HG03095 (cell line): ENCODE measurements around the gene ERRFI1.

Source experiments
- ATAC-seq: cut with Tn5 transposase; IDR thresholded peaks from one replicate; pipeline ENCODE4 v1.9.1; 2021; ENCODE audit warnings: moderate library complexity; ENCODE audit not compliant: unreplicated experiment

Gene ERRFI1

DNA sequence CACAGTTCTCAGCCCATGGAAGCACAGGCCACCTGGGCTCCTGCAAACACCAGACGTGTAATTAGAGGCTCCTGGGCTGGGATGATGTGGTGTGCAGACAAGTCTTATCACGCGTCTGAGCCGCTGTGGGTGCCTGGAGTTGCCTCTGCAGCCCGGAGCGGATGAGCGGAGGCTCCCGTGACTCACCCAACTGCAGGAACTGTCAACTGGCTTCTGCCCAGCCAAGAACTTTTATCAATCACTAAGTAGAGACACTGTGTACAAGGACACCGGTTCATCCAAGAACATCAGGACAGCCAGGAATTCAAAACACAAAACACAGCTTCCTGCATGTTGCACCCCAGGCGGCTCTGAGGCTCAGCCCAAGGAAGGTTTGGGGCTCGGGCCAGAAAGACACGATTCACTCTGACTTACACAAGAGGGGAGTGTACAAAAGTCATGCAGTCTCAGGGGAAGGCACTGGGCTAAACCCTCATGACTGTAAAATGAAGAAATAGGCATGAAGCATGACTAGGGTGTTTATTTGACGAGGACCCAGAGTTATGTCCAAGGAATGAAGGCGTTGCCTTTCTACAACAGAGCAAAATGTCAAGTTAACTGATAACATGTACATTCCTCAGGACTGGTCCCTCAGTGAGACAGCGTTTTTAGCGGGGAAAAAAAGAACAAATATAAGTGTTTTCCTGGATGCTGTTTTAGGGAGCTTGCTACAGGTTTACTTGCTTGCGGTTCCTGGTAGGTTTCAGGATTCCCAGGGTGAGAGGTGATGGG, 21.1 kb downstream of the ERRFI1 start:
- no peak for ATAC-seq

DNA sequence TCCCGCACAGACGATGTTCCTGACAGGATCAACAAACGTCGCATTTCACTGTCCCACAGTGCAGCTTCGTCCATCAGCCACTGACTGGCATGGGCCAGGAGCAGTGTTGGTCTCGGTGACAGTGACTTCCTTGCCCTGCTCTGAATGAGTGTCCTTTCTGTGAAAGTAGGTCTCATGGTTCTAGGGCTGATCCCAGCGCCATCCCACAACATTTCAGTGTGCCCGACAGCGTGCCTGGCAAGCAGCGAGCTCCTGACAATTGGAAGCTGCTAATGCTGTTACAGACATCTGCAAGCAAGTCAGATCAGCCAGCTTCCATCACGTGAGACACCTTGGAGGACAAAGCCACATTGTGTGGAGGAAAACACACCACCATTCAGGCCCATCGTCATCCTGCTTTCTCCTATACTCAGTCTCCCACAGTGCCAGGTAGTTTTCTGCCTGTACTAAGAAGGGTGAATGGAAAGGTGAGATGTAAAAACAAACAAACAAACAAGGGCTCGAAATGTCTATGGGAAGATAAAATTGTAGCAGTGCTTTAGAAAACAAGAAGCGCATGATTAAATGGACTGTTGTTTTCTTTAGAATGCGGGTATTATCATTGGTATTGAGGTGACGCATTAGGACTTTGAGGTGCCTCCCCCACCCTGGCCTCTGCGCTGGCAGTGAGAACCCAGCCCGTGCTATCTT, 21.9 kb downstream of the ERRFI1 start:
- ATAC-seq = no peak

DNA sequence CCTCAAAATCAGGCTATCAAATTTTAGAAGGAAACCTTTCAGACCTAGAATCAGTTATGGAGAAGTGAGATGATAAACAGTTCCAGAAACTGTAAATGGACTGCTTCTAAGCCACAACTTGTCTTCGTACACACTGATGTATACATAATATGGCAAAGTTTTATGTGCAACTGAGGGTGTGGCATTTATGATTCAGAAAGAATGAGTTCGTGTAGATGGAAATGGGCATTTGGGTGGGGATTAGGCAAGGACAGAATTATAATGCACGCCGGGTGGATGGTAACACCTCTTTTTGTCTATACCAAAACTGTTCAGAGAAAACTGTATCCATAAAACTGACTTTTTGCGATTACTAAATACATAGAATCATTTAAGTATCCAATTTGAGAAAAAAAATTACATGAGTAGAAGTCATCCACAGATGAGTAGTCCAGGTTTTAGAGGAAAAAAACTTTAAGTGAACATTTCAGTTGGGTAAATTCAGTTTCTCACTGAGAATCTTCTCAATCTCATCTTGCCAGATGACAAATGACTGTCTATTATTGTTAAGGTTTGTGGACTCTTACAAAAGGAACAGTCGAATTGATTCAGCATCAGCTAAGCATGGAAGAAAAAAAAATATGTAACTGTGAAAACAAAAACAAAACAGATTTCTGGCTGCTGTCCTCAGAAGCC, 22.5 kb downstream of the ERRFI1 start:
- no peak for ATAC-seq

DNA sequence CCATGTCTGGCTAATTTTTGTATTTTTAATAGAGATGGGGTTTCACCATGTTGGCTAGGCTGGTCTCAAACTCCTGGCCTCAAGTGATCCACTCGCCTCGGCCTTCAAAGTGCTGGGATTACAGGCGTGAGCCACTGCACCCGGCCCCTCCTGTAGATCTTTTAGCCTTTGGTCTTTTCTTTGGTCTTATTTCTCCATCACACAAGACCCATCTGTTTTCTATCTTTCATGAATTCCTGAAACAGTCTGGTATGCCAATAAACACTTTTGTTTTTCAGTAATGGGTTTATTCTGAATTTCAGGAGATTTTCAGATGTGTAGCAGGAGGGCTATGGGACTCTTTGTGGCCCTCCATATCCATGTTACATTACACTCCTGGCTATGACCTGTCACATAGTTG, 23.2 kb downstream of the ERRFI1 start:
- ATAC-seq = no peak

DNA sequence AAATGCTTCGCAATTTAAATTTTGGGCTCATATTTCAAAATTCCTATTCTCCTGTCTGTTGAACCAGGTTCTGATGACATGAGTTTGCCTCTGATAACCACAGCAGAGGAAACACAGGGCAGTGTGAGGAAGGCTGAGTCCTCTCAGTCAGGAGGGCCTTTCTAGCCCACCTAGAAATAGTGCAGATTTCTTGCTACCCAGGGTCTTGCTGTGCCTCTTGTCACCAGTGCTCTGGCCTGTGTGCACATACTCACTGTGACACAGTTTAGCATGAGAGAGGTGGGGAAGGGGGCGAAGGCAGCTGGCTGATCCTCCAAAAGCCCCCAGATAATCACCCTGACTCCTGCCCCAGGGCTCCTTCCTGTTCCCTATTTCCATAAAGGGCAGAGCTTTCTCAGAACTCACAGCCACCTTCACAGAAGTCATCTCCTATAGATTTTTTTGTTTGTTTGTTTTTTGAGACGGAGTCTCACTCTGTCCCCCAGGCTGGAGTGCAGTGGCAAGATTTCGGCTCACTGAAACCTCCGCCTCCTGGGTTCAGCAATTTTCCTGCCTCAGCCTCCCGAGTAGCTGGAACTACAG, 23.7 kb downstream of the ERRFI1 start:
- no peak for ATAC-seq

DNA sequence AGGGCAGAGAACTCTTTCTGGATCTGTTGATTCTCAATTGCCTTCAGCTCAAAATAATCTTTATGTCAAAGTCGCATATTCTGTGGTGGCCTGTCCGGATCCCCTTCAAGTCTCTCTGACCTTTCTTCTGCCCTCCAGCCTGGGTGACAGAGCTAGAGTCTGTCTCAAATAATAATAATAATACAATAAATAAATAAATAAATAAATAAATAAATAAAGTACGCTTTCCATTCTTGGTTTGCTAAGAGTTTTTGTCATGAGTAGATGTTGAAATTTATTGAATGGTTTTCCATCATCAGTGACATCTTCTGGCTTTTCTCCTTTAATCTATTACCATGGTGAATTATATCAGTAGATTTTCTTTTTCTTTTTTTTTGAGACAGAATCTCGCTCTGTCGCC, 30.7 kb downstream of the ERRFI1 start:
- ATAC-seq = no peak

DNA sequence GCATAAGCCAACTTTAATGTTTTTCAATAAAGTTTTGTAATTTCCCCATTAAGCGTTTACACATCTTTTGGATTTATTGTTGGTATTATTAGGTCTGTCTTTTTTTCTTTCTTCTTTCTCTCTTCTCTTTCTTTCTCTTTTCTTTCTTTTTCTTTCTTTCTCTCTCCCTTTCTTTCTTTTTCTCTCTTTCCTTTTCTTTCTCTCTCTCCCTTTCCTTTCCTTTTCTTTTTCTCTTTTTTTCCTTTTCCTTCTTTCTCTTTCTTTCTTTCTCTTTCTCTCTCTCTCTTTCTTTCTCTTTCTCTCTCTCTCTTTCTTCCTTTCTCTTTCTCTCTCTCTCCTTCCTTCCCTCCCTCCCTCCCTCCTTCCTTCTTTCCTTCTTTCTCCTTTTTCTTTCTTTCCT, 31.3 kb downstream of the ERRFI1 start:
- no peak for ATAC-seq

DNA sequence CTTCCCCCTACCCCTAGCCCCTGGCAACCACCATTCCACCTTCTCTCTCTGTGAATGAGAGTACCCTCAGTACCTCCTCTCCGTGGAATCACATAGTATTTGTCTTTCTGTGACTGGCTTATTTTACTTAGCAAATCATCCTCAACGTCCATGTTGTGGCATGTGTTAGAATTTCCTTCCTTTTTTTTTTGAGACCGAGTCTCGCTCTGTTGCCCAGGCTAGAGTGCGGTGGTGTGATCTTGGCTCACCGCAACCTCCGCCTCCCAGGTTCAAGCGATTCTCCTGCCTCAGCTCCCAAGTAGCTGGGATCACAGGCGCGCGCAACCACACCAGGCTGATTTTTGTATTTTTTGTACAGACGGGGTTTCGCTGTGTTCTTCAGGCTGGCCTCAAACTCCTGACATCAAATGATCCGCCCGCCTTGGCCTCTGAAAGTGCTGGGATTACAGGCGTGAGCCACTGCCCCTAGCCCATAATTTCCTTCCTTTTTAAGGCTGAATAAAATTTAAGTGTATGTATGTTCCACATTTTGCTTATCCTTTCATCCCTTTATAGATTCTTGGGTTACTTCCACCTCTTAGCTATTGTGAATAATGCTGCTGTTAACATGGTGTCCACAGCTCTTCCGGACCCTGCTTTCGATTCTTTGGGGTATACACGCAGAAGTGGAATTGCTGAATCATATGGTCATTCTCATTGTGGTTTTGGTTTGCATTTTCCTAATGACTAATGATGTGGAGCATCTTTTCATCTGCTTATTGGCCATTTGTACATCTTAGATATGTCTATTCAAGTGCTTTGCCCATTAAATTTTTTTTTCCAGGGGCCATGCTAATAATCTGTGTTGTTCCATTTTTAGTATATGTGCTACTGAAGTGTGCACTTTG, 32.3 kb downstream of the ERRFI1 start:
- ATAC-seq = peak; percentile 80

DNA sequence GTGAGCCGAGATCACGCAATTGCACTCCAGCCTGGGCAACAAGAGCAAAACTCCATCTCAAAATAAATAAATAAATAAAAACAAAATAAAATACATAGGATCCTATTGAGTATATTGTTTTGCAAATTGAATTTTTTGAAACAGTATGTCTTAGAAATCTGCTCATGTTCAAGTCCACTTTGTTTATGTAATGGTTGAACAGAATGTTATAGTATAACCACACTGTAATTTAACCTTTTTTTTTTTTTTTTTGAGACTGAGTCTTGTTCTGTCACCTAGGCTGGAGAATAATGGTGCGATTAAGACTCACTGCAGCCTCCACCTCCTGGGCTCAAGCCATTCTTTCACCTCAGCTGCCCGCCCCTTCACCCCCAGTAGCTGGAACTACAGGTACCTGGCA, 33.2 kb downstream of the ERRFI1 start:
- ATAC-seq = no peak

DNA sequence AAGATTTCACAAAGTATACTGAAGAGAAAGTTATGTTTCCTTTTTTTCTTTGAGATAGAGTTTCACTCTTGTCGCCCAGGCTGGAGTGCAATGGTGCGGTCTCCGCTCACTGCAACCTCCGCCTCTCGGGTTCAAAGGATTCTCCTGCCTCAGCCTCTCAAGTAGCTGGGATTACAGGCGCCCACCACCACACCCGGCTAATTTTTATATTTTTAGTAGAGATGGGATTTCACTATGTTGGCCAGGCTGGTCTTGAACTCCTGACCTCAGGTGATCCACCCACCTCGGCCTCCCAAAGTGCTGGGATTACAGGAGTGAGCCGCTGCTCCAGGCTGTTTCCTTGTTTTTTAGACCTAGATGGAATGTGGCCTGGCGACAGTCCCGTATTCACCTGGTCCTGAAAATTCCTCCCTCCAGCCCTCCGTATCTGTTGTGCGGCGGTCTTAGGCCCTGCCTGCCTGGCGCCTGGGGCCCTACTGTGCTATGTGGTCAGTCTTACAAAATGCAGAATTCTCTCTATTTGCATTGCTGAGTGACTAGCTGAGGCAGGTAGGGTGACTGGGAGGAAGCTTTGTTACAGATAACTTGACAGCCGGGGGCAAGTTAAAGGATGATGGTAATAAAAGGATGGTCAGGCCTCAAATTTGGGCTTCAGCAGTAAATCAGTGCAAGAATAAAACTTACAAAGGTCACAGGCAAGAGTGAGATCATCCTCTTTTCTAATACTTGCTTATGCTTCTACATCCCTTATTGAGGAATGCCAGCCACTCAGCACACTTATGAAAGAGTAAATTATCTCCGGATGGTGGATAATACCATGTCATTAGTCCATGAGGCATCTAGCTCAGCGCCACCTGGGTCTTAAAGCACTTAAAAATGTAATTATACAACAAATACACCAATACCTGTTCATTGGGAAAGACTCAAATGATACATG, 34.3 kb downstream of the ERRFI1 start:
- ATAC-seq = no peak

DNA sequence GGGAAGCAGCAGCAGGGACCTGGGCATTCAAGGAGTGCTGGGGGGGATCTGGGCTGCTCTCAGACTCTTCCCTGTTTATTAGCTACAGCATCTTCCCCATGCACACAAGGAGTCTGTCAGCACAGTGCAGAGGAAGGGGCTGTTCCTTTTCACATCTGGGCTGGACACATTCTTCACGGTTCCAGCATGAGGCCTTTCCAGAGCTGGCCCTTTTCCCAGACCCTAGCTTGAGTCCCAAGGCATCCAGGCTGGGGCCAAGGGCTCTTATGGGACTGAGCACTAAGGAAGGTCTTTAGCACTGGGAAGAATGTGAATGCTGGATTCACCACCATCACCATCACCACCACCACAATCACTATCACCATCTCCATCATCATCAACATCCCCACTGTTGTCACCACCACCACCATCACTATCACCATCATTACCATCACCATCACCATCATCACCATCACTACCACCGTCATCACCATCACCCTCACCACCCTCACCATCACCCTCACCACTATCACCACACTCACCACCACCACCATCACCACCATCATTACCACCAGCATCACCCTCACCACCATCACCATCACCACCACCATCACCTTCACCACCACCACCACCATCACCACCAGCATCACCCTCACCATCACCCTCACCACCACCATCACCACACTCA, 36.2 kb downstream of the ERRFI1 start:
- ATAC-seq = no peak

DNA sequence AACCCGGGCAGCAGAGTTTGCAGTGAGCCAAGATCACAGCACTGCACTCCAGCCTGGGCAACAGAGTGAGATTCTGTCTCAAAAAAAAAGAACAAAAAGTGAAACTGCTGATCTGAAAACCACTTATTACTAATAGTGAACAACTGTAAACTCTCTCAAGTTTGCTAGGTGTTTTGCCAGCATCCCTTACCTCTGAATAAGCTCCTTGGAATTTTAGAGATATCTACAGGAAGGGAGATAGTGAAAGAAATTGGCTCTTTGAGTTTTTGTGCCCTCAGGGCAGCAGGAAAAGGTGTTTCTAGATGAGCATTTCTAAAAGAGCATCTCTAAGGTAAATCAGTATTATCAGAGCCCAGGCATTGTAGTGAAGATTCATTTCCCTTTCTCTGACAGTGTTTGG, 37.5 kb downstream of the ERRFI1 start:
- ATAC-seq = no peak

DNA sequence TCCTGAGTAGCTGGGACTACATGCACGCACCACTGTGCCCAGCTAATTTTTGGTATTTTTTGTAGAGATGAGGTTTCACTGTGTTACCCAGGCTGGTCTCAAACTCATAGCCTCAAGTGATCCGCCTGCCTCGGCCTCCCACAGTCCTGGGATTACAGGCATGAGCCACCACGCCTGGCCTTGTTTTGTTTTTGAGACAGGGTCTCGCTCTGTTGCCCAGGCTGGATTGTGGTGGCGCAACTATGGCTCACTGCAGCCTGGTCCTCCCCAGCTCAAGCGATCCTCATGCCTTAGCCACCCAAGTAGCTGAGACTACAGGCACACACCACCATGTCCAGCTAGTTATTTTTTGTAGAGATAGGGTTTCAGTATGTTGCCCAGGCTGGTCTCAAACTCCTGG, 38.6 kb downstream of the ERRFI1 start:
- ATAC-seq = no peak

DNA sequence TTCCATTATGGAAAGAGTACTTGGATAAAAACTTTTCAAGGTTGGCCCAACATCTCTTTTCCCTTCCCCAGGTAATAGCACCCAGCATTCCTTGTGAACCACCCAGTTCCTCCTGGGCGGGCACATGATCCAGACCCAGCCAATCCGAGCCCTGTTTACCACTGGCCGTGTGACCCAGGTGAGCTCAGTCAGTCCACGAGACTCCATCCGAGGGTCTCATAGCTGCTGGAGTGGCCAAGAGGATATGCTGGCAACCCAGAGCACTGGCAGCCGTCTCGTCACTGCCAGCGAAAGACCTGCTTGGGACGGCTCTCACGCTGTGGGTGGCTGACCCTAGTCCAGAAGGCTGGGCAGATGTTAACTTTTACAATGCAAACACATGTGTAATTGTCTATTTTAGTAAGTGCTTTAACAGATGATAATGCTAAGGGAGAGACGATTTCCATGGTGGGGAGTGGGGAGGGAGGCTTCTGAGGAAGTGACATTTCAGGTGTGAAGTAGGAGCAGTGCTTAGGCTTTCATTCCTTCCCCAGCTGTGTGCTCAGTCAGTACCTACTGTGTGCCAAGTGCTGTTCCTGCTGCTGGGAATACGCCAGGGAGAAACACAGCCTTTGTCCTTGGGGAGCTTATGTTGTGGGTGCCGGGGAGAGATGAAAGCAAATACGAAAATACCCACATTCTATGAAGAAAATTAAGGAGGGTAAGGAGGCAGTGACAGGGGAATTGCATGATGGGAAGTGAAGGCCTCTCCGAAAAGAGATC, 40.1 kb downstream of the ERRFI1 start:
- no peak for ATAC-seq

DNA sequence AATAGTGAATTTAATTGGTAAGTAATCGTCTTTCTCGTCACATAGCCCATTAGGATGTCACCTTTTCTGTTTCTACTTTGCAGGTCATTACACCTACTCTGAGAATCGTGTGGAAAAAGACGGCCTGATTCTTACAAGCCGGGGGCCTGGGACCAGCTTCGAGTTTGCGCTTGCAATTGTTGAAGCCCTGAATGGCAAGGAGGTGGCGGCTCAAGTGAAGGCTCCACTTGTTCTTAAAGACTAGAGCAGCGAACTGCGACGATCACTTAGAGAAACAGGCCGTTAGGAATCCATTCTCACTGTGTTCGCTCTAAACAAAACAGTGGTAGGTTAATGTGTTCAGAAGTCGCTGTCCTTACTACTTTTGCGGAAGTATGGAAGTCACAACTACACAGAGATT, 41.3 kb downstream of the ERRFI1 start:
- no peak for ATAC-seq

DNA sequence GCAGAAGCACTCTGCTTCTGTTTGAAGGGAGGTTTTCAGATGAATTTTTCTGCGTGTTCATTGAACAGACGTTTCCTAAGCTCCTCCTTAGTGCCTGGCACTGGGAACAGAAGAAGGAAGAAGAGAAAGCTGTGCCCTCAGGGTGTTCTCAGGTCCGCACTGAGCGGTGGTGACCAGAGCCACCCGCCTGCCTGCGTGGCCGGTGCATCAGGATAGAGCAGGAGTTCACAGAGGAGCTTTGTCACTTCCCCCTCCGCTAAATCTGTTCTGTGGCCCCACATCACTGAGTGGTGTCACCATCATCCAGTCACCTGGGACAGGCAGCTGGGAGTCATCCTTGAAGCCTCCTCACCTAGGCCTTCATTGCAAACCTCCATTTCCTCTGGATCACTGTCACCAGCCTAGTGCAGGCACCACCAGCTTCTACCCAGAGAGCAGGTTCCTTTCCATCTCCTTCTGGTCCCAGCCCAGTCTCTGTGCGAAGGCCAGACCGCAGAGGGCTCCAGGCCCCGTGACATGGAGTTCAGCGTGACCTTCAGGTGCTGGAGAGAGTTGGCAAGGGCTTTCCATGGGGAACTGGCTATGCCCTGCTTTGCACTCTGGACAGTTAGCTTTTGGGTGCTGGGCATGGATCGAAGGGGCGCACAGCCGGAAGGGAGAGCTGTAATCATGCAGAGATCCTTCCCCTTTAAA, 42.9 kb downstream of the ERRFI1 start:
- no peak for ATAC-seq

DNA sequence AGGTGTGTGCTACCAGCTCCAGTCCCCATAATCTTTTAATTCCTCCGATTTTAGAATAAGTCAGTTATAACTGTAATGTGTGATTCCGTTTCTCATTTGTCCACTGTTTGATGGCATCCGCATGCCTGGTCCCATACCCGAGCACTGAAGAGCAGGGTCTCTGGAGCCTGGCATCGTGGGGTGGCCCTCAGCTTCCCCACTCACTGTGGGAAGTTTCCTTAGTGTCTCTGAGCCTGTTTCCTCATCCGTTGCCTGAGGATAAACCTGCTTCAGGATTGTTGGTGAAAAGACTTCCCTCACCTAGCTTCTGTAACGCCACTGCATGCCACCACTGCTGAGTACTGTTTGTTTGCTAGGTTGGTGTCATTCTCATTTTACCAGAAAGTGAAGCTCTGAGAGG, 45.1 kb downstream of the ERRFI1 start:
- no peak for ATAC-seq
